Hepatocyte (in vitro differentiated cells): ENCODE results near the gene SYNJ2.

ENCODE experiments used
- EZH2 ChIP-seq: fragments of 200-600 bp; sonication (generic); IDR thresholded peaks from 2 replicates; pipeline ENCODE4 v1.6.1; 2016; ENCODE audit warnings: antibody characterized with exemption, mild to moderate bottlenecking, borderline replicate concordance
- EZH2phosphoT487 ChIP-seq: fragments of 200-600 bp; sonication (generic); IDR thresholded peaks from one replicate; pipeline ENCODE4 v1.6.1; 2018; ENCODE audit warnings: antibody characterized with exemption, mild to moderate bottlenecking, low read depth, moderate library complexity; ENCODE audit not compliant: unreplicated experiment, severe bottlenecking
- TF ChIP-seq, protein P1 (sequence below): fragments of 200-600 bp; sonication (generic); IDR thresholded peaks from 2 replicates; pipeline ENCODE4 v1.5.1; 2016; ENCODE audit warnings: antibody characterized with exemption, mild to moderate bottlenecking; ENCODE audit not compliant: poor library complexity

DNA sequence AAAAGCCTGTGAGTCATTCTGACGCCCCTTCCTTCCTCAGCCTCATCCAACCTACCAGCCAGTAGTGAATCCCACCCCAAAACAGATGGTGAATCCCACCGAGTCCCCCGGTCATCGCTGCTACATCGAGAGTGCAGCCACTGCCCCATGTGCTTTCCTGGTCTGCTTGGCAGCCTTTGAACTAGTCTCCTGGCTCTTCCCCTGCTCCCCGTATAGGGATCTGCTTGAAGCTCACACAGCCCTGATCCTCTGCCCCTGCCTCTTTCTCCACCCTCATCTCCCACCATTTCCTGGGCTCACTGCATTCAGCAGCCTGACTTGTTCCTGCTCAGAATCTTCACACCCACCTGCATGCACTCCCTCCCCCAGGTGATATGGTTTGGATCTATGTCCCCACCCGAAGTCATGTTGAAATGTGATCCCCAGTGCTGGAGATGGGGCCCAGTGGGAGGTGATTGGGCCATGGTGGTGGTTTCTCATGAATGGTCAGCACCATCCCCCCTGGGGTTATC lies 14.6 kb downstream of the SYNJ2 start:
- TF ChIP-seq, protein P1, sequence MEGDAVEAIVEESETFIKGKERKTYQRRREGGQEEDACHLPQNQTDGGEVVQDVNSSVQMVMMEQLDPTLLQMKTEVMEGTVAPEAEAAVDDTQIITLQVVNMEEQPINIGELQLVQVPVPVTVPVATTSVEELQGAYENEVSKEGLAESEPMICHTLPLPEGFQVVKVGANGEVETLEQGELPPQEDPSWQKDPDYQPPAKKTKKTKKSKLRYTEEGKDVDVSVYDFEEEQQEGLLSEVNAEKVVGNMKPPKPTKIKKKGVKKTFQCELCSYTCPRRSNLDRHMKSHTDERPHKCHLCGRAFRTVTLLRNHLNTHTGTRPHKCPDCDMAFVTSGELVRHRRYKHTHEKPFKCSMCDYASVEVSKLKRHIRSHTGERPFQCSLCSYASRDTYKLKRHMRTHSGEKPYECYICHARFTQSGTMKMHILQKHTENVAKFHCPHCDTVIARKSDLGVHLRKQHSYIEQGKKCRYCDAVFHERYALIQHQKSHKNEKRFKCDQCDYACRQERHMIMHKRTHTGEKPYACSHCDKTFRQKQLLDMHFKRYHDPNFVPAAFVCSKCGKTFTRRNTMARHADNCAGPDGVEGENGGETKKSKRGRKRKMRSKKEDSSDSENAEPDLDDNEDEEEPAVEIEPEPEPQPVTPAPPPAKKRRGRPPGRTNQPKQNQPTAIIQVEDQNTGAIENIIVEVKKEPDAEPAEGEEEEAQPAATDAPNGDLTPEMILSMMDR: no peak
- no peak for TF ChIP-seq EZH2
- TF ChIP-seq EZH2phosphoT487: no peak
